ENCODE measurements around the gene TDRD7. TPM values are rescaled to one million over a fixed set of nuclear protein-coding genes. Genes with fewer than 3 reads are reported as not detected.

TDRD7 gene
- total RNA-seq, 1 donor = 12.2 TPM

DNA sequence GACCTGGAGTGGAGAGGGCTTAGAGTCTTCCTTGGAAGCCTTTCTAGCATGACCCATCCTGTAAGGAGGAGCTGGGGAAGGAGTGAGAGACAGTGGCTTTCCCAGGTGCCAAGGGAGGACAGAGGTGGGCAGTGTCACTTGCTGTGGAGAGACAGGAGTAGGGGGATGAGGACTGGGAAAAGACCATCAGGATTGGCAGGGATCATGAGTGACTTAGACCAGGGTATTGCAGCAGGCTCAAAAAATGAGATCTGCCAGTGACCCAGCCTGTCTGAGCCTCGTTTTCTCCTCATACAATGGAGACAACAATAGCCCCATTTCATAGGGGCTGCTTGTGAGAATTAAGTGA, 91.9 kb downstream of the TDRD7 start:
- TF ChIP-seq, protein P1, sequence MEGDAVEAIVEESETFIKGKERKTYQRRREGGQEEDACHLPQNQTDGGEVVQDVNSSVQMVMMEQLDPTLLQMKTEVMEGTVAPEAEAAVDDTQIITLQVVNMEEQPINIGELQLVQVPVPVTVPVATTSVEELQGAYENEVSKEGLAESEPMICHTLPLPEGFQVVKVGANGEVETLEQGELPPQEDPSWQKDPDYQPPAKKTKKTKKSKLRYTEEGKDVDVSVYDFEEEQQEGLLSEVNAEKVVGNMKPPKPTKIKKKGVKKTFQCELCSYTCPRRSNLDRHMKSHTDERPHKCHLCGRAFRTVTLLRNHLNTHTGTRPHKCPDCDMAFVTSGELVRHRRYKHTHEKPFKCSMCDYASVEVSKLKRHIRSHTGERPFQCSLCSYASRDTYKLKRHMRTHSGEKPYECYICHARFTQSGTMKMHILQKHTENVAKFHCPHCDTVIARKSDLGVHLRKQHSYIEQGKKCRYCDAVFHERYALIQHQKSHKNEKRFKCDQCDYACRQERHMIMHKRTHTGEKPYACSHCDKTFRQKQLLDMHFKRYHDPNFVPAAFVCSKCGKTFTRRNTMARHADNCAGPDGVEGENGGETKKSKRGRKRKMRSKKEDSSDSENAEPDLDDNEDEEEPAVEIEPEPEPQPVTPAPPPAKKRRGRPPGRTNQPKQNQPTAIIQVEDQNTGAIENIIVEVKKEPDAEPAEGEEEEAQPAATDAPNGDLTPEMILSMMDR (IDR thresholded peaks at IDR 0.05; ENCODE audit: insufficient read depth, low read length) = no peak
- DNase-seq (ENCODE audit: low read depth) = no peak
- H3K4me3 ChIP-seq (ENCODE audit: low read depth, low read length) = no peak overlapping the region

DNA sequence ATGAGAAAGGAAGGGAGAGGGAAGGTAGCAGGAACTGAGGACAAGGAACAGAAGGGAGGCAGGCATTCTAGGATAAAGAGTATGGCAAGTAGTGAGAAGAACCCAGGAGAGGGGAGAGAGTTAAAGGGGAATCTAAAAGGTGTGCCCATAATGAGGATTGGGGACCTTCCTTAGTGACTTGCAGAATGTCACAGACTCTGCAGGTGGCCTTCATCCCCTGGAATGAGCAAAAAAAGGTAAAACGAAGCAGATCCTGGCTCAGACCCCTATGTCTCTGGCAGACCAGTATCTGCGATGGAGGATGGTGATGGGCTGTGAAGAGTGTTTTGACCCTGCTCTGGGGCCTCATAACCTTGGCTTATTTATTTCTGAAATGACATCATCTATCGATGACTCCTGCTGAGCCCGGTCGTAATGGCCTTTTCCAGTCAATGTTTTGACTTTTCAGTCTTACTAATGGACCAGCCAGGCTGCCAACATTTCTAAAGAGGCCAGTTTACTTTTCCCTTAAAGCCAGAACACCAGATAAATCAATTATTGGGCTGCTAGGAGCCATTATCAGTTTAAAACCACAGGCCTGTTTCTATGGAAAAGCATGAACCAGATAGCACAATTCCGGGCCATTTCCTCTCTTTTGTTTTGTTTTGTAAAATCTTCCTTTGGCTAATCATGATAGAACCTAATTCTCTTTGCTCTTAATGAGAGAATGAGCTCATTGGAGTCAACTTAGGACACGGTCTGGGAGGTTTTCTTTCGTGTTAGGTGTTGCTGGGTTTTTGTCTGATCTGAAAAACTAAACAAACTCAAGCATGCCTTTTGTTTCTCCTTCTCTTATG, 92.7 kb downstream of the TDRD7 start:
- peak; percentile 38 for DNase-seq (ENCODE audit: low read depth)
- TF ChIP-seq, protein P1 (IDR thresholded peaks at IDR 0.05; ENCODE audit: insufficient read depth, low read length) = no peak

DNA sequence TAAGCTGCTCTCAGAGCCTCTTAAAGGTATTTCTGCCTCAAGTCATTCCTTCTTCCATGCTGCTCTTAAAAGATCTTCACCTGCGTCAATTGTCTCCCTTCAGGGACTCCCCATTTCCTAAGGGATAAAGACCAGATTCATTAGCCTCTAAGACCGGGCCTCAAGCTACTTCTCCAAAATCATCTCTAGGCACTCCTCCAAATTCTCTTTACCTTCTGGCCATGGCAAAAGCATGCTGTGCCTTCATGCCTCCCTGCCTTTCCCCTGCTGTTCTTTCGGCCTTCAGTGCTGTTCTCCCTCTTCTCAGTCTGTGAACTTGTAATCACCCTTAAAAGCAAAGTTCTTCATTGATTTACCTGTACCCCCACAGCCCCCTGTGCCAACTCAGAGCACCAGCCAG, 93.9 kb downstream of the TDRD7 start:
- DNase-seq (ENCODE audit: low read depth) = no peak
- H3K4me3 ChIP-seq (ENCODE audit: low read depth, low read length) = no peak overlapping the region
- TF ChIP-seq, protein P1 (IDR thresholded peaks at IDR 0.05; ENCODE audit: insufficient read depth, low read length) = no peak

More for the DNA sequence above, 92.7 kb downstream of the TDRD7 start:
- H3K4me3 ChIP-seq (ENCODE audit: low read depth, low read length) = no peak overlapping the region

DNA sequence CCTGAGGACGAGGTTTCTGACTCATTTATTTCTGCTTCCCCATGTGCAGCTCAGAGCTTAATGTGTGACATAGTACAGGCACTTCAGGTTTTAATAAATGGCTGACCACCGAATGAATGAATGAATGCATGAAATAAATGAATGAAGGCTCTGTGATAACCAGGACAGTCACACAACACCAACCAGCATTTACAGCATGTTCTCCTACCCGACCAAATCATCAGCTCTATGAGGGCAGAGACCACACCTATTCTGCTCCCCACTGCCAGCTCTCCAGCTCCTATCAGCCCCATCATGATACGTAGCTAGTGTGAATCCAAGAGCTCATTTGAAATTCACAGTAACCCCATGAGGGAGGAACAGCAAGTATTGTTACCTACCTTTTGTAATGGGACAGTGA, 94.4 kb downstream of the TDRD7 start:
- no peak for DNase-seq (ENCODE audit: low read depth)
- TF ChIP-seq, protein P1 (IDR thresholded peaks at IDR 0.05; ENCODE audit: insufficient read depth, low read length) = no peak

DNA sequence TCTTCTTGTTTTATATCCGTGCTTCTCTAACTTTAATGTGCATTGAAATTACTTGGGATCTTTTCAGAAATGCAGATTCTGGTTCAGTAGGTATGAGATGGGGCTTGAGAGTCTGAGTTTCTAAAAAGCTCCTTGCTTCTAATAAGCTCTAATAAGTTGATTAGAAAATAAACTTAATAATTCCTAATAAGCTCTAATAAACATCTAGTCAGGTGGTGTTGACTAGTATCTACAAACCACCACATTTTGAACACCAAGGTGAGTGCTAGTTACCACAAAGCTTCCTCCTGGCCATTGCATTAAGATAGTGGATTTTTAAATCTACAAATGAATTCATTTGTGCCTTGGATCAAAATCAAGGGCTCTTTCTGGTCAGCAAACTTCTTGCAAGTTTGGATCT, 94.9 kb downstream of the TDRD7 start:
- TF ChIP-seq, protein P1 (IDR thresholded peaks at IDR 0.05; ENCODE audit: insufficient read depth, low read length) = no peak
- no peak for DNase-seq (ENCODE audit: low read depth)
- no peak overlapping the region for H3K4me3 ChIP-seq (ENCODE audit: low read depth, low read length)

More for the DNA sequence above, 94.4 kb downstream of the TDRD7 start:
- H3K4me3 ChIP-seq (ENCODE audit: low read depth, low read length) = no peak overlapping the region

DNA sequence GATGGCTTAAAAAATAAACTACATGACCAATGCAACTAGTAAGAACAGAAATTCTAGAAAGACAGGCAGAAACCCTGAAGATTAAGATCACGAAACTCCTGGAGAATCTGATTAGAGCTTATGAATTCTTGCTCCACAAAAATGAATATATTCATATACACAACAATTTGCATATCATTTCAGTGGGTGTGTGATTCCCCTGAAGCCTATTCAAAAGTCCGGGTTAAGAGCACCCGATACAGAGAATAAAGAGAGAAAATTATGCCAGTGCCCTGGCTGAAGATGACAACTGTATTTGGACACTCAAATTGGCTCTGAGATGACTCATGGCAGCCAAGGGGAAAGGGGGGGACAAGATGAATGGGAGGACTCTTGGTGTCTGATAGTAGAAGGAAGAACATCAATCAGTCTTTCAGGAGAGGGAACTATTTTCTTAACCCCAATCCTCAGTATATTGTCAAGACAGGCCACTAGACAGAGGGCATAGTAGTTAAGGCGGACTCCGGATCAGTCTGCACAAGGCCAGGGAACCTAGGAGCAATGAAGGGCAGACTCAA, 95.6 kb downstream of the TDRD7 start:
- TF ChIP-seq, protein P1 (IDR thresholded peaks at IDR 0.05; ENCODE audit: insufficient read depth, low read length) = no peak
- no peak for DNase-seq (ENCODE audit: low read depth)
- H3K4me3 ChIP-seq (ENCODE audit: low read depth, low read length) = no peak overlapping the region
